Amniotic epithelial cell (primary cell): ENCODE measurements around the gene MYO15A.

ENCODE experiments used
- DNase-seq: peaks from one replicate; pipeline ENCODE4 v3.0.0-alpha.2; 2010; ENCODE audit warnings: low read depth

MYO15A gene

DNA sequence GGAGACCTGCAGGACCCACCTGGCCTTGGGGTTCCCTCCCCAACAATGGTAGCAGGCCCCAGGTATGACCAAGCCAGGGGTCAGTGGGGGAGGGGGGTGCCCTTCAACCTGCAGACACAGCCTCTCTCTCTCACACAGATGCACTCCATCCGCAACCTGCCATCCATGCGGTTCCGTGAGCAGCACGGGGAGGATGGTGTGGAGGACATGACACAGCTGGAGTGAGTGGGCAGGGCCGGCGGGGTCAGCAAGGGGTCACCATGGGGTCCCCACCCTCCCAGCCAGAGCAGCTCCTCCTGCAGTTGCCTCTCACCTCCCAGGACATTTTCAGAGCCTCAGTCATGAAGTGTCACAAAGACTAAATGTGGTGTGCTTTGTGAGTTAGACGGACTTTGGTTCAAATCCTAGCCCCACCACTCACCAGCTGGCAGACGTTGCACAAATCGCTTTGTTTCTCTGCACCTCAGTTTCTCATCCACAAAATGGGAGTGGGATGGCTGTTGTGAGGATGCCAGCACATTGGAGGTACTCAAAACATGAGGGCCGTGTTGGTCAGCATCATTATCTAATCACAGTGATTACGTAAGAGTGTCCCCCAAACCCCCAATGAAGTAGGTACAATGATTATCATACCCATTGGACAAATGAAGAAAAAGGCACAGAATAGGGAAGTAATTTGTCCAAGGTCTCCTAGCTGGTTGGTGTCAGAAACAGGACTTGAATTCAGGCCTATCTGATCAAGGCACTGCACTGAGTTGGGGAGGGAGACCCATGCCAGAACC lies 16.0 kb downstream of the MYO15A start:
- DNase-seq = no peak

DNA sequence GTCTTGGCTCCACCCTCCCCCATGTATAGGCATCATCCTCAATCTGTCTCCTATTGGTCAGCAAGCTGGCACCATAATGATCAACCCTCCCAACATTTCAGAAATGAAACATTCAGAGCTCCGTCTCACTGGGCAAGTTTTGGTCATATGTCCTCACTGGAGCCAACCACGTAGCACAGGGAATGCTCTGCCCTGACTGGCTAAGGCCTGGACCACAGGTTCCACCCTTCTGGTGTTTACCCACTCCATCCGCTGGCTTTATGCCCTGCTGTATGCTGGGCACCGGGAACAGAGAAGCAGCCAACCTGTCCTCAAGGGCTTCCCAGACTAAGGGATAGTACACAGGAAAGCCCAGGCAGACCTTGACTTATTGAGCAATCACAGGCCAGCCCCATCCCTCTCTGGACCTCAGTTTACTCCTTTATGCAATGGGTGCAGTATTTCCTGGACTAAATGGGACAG lies 20.5 kb downstream of the MYO15A start:
- peak; percentile 75 for DNase-seq

DNA sequence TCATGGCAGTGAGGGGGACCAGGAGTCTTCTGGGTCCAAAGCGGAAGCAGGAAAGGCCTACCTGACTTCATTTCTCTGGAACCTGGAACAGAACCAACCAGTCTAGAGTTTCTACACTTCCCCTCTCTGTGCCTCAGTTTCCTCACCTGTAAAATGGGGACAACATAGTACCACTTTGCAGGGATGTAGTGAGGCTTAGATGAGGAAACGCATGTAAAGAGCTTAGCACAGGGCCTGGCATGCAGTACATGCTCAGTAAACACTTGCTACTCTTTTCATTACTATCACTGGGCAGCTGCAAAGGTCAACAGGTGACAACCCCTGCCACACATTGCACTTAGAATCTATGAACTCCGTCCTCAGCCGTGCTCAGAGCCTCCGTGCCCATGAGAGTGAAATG lies 24.2 kb downstream of the MYO15A start:
- DNase-seq = no peak

DNA sequence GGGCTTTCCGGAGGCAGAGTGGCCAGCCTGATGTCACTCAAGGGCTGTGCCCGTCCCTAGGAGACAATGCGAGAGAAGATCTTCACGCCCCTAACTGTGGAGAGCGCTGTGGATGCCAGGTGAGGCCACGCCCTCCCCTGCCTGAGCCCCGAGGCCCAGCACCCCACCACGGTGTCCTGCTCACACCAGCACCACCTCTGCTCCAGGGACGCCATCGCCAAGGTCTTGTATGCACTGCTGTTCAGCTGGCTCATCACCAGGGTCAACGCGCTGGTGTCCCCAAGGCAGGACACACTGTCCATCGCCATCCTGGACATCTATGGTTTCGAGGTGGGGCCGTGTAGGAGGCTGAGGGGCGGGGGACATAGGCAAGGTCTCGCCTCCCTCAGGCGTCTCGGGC lies 27.8 kb downstream of the MYO15A start:
- no peak for DNase-seq

DNA sequence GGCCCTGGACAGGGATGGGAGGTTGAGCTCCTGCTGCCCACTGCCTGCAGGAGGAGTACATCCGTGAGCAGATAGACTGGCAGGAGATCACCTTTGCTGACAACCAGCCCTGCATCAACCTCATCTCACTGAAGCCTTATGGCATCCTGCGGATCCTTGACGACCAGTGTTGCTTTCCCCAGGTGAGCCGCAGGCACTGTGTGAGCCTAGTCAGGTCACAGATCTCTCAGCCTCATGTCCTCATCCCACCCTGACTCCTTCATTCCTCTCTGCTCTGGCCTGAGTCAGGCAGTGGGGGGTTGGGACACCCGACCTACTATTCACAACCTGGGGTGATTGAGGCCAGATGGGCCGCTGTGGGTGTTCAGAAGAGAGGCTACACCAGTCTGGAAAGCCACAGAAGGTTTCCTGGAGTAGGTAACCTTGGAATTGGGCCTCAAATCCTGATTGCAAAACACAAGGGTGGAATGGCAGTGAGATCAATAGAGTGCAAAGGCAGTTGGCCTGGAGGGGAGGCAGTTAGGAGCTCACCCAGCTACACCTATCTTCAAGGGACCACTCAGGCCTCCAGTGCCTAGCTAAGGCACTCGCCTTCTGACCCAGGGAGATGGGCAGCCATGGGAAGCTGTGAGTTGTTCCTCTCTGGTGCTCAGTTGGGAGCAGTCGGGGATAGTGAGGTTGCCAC lies 29.7 kb downstream of the MYO15A start:
- no peak for DNase-seq

DNA sequence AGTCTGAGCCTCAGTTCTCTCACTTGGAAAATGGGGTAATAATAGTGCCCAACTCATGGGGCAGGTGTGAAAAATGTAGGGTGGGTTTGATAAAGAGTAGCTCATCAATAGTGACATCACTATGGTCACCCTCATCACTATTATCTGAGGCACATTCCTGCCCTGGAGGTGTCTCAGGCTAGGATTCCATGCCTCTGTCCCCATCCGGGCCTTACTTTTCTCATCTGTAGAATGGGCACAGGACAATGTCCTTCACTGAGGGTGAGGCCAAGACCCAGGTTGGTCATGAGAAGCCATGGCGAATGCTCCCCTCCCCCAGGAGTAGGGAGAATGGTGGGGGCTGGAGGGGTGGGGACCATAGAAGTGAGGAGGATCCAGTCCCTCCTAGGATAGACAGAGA lies 30.5 kb downstream of the MYO15A start:
- no peak for DNase-seq

DNA sequence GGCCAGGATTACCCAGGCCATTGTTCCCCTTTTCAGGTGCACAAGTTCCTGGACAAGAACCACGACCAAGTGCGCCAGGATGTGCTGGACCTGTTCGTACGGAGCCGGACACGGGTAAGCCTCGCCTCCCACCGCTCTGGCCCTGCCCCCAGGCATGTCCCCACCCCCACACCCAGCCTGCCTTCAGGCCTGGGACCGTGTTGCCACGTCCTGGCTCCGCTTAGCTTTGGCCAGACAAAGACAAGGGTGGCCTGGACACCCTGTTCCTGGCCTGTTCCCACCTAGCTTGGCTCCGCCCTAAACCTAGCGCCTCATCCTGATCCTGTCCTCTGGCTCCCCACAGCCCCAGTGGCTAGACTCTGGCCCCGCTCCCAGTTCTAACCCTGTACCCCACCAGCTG lies 30.9 kb downstream of the MYO15A start:
- no peak for DNase-seq

DNA sequence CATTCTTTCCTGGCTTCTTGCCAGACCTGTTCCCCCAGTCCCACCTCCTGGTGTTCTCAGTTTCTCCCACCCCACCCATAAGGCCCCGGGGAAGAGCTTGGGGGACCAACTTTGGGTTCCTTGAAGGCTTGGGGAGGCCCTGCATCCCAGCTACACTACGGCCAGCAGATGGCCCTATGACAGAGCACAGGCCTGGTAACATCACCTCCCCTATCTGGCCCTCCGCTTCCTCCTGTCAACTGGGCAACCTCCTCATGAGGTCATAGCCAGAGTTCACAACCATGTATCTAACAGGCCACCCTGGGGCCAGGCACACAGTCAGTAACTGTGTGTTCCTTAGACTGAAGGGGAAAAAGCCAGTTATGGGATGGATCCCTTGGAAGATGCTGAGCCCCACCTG lies 31.4 kb downstream of the MYO15A start:
- peak; percentile 55 for DNase-seq

DNA sequence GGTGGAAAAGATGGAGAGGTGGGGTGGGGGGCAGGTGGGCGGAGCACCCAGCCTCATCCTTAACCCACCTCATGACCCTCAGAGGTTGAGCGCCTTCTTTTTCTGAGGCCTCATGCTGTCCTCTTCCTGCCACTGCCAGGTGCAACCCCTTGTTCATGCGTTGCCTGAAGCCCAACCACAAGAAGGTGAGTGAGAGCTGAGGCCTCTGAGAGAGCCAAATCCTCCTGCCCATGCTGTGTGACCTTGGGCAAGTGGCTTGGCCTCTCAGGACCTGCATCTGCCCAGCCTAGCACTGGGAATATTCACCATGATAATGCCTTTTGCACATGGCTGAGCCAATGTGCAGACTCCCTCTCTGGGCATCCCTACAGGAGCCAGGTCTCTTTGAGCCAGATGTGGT lies 32.1 kb downstream of the MYO15A start:
- no peak for DNase-seq

DNA sequence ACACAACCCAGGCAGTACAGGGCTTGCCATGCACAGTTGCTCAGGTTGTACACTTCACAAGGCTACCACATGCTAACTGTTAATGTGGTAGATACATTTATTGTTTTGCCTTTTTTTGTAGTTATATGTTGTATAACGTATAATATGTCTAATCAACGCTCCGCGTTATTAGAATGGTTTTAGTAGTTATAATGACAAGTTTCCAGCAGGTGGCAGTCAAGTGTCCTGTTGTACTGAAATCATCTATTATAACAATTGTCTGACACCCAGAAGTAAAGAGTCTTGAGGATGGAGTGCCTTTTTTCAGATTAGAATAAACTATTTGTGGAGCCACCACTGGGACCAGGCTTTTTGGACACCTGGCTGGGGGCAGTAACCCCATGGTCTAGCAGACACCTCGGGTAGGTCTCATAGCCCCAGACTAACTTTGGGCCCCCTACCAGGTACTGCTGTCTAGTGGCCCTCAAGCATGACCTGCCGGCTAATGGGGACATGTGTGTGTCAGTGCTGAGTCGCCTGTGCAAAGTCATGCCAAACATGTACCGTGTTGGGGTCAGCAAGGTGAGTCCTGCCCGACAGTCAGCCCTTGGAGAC lies 32.8 kb downstream of the MYO15A start:
- DNase-seq = peak; percentile 44

DNA sequence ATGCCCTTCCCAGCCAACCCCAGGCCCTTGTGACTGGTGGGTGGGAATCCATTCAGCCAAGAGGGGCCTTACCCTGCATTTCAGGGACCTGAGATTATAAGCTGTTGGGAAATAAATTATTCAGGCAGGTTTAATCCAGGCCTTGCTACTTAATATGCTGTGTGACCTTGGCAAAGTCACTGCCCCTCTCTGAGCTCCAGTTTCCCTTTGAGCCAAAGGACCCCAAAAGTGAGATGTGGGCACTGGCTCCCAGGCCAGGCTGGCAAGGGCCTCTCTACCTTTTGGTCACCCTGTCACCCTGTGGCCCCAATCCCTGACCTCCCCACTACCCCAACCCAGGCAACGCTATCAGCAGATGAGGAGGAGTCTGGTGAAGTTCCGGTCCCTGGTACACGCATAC lies 33.9 kb downstream of the MYO15A start:
- DNase-seq = no peak

DNA sequence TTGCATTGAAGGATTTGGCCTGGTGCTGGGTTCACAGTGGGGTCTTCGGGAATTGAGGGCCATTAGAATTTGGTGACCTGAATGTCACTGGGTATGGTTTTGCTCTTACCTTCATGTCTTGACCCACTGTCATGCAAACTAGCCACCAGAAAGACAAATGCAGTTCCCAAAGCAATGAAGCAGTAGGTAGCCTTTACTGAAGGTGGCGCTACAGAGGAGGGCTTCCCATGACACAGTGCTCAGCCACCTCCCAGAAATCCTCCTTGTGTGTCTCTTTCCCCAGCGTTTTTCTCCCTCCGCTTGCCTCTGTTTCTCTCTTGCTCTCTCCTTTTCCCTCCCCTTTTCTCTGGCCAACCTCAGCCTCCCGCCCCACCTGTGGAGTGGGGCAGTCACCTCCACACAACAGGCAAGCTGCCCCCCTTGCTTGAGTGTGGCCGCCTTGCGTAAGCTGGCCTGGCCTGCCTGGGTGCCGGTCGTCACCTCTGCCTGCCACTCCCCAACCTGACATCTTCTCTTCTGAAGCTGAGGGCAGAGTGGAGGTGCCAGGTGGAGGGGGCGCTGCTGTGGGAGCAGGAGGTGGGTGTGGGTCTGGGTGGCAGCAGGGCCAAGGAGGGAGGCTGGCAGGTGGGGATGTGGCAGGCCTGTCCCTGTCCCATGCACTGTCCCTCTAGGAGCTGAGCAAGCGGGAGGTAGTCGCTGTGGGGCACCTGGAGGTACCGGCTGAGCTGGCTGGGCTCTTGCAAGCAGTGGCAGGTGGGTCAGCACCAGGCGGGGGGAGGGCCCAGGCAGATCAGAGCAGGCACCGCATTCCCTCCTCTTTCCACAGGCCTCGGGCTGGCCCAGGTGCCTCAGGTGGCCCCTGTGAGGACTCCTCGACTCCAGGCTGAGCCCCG lies 34.7 kb downstream of the MYO15A start:
- peak; percentile 11 for DNase-seq

DNA sequence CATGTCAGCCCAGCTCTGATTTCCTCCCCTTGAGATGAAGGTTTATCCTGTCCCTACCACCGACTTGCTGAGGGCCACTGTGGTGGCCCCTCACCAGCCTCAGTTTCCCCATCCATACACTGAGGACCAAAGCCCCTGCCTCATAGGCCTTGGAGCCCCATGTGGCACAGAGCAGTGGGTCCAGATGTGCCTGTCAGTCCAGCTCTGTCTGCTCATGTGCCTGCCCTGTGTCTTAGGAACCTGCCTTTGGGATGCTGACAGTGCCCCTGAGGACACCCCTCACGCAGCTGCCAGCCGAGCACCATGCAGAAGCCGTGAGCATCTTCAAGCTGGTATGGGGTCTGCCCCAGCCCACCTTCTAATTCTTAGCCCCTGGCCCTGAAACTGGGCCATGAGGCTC lies 35.7 kb downstream of the MYO15A start:
- no peak for DNase-seq

DNA sequence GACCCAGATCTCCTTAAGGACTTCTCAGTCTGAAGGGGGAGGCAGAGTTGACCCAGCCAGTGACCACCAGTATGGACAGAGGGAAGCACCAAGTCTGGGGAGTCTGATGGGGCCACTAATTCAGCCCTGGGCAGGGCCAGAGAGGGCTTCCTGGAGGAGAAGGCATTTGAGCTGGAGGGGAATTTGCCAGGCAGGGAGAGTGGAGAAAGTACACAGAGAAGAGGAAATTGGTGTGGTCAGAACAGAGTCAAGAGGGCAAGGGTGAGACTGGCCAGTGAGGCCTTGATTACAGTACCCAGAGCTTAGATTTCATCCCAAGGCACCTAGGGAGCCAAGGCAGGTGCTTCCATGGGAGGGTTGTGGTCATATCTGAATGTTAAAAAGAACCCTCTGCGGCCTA lies 36.3 kb downstream of the MYO15A start:
- no peak for DNase-seq

DNA sequence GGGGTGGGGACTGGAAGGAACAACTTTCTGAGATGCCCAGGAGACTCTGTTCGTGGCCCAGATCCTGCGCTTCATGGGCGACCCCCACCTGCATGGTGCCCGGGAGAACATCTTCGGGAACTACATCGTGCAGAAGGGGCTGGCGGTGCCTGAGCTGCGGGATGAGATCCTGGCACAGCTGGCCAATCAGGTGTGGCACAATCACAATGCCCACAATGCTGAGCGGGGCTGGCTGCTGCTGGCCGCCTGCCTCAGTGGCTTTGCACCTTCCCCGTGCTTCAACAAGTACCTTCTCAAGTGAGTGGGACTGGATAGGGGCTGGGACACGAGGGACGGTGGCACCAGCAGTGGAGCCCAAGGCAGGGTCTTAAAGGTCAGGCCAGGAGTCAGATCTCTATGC lies 37.3 kb downstream of the MYO15A start:
- DNase-seq = no peak

DNA sequence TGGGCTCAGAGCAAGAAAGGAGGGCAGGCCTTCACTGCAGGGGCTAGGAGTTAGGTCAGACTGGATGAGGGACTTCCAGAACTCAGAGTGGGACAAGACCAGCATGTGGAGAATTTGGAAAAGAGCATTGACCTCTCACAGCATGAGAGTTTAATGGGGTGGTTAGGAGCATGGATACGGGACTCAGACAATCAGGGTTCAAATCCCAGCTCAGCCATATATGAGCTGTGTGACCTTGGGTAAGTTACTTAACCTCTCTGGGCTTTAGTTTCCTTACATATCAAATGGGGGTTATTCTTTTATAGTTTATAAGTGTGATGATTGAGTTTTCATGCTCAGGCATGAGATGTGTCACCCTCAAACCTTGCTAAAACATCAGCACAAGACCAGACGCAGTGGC lies 37.7 kb downstream of the MYO15A start:
- no peak for DNase-seq

DNA sequence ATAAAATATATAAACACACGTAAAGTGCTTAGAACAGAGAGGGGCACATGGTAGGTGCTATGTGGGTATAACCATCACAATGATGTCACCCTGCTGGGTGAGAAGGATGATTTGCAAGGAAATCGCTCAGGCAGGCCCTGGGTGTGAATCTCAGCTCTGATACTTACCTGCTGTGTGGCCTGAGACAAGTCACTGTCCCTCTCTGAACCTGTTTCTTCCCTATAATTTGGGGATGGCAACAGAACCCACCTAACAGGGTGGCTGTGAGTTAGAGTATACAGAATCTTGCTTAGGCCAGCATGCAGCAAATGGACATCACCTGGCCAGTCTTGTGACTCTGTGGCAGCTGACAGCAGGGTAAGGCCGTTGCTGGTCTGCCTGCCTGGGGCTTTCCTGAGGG lies 38.4 kb downstream of the MYO15A start:
- DNase-seq = no peak

DNA sequence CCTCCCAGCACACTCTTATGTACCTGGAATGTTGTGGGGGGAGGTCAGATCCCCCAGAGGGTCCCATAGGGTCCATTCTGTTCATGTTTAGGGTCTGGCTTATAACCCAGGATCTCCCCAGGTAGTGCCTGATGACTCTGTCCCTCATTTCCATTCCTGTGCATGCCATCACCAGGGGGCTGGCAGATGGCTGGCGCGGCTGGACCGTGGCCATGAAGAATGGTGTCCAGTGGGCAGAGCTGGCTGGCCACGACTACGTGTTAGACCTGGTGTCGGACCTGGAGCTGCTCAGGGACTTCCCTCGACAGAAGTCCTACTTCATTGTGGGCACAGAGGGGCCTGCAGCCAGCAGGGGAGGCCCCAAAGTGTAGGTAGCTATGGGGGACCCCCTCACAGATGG lies 40.0 kb downstream of the MYO15A start:
- DNase-seq = no peak

DNA sequence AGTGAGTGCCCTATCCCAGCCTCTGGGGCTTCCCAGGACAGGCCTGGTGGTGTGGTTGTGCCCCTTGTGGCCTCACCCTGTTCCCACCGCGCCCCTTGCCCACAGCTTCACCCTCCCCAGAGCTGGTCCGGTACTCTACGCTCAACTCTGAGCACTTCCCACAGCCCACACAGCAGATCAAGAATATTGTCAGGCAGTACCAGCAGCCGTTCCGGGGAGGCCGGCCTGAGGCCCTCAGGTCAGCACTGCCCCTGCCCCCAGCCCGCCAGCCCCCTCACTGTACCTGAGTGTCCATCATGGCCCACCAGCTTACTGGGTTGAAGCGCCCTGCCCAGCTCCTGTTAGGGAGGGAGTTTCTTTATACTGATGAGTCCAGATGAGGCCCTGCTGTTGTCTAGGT lies 42.7 kb downstream of the MYO15A start:
- no peak for DNase-seq

DNA sequence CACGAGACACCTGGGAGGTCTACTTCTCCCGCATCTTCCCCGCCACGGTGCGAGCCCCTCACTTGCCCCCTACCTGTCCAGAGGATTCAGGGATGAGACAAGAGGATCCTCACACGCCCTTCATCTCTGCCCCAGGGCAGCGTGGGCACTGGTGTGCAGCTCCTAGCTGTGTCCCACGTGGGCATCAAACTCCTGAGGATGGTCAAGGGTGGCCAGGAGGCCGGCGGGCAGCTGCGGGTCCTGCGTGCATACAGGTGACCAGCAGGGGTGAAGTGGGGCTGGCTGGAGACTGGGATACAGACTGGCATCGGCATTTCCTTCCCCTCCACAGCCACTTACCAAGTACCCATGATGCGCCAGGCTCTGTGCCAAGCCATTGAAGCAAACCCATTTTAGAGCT lies 46.6 kb downstream of the MYO15A start:
- DNase-seq = no peak

DNA sequence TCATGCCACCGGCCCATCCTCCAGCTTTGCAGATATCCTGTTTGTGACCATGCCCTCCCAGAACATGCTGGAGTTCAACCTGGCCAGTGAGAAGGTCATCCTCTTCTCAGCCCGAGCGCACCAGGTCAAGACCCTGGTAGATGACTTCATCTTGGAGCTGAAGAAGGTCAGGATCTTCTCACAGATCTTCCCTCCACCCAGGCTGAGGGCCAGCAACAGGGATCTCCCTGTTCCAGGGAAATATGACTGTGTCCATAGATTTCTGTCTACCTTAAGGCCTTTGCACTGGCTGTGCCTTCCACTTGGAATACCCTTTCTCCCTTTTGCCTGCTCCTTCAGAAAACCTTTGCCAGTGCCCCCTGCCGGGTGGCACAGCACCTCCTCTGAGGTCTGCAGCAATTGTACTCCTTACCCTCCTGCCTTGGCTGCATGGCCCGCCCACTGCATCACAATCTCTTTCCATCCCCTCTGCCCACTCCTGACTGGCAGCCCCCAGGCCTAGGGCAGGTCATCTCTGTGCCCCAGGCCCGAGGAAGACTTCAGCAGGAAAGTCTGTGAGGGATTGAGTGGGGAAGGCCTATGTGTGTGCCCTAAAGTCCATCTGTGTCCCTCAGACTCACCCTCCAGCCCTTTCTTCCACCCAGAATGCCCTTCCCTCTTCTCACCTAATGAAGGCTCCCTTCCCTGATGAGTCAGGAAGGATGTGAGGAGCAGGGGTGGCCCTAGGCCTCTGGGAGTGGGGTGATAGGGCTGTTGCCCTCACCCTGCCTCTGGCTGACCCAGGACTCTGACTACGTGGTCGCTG lies 47.8 kb downstream of the MYO15A start:
- no peak for DNase-seq

DNA sequence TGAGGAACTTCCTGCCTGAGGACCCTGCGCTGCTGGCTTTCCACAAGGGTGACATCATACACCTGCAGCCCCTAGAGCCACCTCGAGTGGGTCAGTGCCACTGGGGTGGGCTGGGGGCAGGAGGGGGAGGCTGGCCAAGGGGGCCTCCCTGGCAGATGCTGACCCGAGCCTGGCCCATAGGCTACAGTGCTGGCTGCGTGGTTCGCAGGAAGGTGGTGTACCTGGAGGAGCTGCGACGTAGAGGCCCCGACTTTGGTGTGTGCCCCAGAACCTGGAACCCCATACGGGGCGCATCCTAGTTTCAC lies 48.4 kb downstream of the MYO15A start:
- DNase-seq = no peak
